ENCODE measurements around the gene IAPP.

DNA sequence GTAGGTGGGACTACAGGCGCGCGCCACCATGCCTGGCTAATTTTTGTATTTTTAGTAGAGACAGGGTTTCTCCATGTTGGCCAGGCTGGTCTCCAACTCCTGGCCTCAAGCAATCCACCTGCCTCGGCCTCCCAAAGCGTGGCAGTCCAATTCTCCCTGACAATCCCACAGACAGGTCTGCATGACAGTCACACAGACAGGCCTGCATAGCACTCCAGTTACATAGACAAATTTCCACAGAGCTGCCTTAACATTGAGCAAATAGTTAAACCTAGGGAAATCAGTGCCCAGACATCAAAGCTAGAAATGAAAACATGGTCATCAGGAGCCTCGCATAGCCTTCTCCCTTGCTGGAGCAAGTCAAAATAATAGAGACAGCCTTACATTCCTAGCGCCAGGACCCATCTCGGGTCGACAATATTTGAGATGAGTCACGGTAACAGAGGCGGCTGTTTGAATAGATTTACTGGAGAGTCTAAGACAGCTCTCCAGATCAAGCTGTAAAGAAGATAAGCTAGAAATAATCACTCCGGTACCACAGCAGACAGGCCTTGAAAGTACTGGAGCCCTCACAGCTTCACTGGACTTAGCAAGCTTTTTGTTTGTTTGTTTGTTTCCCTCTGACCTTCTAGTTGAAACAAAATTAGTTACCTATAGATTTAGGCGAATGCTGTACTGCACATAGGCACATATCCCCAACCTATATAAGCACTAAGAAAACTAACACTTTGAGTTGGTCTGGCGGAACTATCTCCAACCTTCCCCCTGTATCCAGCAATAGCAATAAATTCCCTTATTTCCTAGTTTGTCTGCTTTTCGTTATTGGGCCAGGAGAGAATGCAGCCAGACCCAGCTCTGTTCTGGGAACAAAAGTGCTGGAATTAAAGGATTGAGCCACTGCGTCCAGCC, 40.9 kb downstream of the IAPP start:
- TF ChIP-seq CTCF (IDR thresholded peaks at IDR 0.05) (no peak), POLR2A (IDR thresholded peaks at IDR 0.05) (no peak)
